ENCODE data around the gene OSTC.
"Not testable (repeated sequence)": the region's sequence is repeated elsewhere in the genome, so short reads cannot be mapped to it uniquely, and the experiment has no call there.

The OSTC gene

DNA sequence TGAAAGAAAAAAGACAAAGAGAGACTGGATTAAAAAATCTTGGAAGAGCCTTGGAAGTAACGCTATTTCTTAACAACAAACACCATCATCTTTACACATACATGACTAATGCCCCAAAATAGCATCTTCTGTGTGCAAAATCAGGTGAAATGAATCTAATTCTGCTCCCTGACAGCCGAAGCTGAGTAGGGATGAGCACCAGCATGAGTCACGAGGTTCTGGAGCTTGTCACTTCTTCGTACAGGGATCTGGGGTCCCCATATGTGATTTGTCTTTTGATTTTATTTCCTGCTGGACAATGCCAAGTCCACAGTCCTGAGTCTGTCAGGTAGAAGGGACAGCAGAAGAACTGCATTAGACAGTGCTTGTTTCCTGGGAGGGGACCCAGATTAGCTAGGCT is 55.9 kb downstream of the OSTC start:
- TF ChIP-seq, protein P1, sequence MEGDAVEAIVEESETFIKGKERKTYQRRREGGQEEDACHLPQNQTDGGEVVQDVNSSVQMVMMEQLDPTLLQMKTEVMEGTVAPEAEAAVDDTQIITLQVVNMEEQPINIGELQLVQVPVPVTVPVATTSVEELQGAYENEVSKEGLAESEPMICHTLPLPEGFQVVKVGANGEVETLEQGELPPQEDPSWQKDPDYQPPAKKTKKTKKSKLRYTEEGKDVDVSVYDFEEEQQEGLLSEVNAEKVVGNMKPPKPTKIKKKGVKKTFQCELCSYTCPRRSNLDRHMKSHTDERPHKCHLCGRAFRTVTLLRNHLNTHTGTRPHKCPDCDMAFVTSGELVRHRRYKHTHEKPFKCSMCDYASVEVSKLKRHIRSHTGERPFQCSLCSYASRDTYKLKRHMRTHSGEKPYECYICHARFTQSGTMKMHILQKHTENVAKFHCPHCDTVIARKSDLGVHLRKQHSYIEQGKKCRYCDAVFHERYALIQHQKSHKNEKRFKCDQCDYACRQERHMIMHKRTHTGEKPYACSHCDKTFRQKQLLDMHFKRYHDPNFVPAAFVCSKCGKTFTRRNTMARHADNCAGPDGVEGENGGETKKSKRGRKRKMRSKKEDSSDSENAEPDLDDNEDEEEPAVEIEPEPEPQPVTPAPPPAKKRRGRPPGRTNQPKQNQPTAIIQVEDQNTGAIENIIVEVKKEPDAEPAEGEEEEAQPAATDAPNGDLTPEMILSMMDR (conservative IDR thresholded peaks at IDR 0.05; ENCODE audit: control insufficient read depth, insufficient read depth, low read depth, low read length): no peak
- H3K4me3 ChIP-seq (ENCODE audit: control insufficient read depth, low read depth, low read length): no peak overlapping the region
- DNase-seq (ENCODE audit: low read depth): no peak

DNA sequence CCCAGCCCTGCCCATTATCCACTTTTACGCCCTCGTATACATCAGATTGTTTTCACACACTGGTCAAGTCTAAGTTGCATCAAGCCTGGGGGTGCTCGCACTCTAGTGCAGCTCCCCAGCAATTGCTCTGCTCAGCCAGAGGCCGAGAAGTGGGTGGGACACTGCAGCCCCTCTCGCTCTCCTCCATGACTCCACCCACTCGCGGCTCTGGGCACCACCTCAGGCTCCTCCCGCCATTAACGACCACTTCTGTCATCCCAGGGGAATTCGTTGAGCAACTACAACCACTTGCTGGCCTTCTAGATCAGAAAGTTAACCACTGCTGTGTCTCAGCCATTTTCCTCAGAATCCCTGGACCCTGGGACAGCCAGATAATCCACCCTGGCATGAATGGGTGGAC is 58.8 kb downstream of the OSTC start:
- TF ChIP-seq, protein P1 (conservative IDR thresholded peaks at IDR 0.05; ENCODE audit: control insufficient read depth, insufficient read depth, low read depth, low read length): no peak
- no peak overlapping the region for H3K4me3 ChIP-seq (ENCODE audit: control insufficient read depth, low read depth, low read length)
- DNase-seq (ENCODE audit: low read depth): no peak

DNA sequence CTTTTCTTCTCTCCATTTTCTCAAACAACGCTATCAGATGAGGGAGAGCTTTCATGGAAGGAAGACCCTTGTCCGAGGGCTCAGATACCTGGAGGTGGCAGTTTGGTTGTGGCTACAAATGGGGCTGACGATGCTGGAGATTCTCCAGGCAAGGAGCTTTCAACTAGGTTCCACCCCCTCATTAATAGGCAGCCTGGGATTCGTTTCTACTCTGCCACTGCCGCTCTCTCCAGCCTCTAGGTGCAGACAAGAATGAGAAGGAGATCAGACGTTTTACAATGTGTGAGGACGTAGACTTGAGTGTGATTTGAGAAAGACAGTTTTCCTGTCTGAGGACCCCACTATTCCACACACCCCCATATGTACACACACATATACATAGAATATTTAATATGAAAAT is 59.3 kb downstream of the OSTC start:
- TF ChIP-seq, protein P1 (conservative IDR thresholded peaks at IDR 0.05; ENCODE audit: control insufficient read depth, insufficient read depth, low read depth, low read length): no peak
- no peak overlapping the region for H3K4me3 ChIP-seq (ENCODE audit: control insufficient read depth, low read depth, low read length)
- no peak for DNase-seq (ENCODE audit: low read depth)

DNA sequence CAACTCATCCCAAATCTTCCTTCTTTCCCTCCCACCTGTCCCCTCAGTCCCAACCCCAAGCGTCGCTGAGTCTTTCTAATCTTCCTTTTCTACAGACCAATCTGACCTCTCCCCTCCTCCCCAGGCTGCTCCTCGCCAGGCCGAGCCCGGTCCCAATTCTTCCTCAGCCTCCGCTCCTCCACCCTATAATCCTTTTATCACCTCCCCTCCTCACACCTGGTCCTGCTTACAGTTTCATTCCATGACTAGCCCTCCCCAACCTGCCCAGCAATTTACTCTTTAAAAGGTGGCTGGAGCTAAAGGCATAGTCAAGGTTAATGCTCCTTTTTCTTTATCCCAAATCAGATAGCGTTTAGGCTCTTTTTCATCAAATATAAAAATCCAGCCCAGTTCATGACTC is 60.2 kb downstream of the OSTC start:
- H3K4me3 ChIP-seq (ENCODE audit: control insufficient read depth, low read depth, low read length); DNase-seq (ENCODE audit: low read depth): not testable (repeated sequence)

DNA sequence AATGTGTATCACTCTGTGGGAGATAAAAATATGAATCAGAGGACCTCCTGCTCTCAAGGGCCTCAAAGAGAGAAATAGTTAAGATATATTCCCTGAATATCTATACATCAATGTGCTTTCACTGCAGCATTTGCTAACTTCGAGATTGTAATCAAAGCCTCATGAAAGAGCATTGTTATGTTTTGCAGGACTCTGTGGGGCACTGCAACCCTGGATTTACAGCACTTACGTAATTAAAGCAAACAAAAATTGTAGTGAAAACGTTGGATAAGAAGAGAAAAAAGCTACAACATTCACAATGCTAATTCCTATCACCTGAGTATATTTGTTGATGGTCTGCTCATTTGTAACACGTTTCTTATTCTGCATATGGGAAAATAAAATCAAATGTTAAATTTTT is 64.5 kb downstream of the OSTC start:
- TF ChIP-seq, protein P1 (conservative IDR thresholded peaks at IDR 0.05; ENCODE audit: control insufficient read depth, insufficient read depth, low read depth, low read length): no peak
- no peak for DNase-seq (ENCODE audit: low read depth)
- no peak overlapping the region for H3K4me3 ChIP-seq (ENCODE audit: control insufficient read depth, low read depth, low read length)

DNA sequence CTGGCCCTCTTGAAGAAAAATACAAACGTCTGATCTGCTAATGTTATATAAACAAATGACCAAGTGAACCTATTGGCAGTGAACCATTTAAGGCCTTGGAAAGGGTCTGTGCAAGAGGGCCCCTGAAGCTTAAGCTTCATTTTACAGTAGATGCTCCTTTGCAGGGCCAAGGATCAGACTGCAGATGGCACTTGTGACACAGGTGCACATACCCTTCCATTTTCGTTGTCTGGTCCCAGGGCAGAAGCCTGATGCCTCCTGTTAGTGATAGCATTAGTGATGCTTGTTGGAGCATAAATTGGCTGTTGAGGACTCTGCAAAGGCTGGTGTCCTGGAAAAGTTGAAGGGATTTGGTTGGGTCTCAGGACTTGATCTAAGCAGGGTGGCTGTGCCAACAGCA is 65.9 kb downstream of the OSTC start:
- no peak for DNase-seq (ENCODE audit: low read depth)
- TF ChIP-seq, protein P1 (conservative IDR thresholded peaks at IDR 0.05; ENCODE audit: control insufficient read depth, insufficient read depth, low read depth, low read length): no peak
- H3K4me3 ChIP-seq (ENCODE audit: control insufficient read depth, low read depth, low read length): no peak overlapping the region

DNA sequence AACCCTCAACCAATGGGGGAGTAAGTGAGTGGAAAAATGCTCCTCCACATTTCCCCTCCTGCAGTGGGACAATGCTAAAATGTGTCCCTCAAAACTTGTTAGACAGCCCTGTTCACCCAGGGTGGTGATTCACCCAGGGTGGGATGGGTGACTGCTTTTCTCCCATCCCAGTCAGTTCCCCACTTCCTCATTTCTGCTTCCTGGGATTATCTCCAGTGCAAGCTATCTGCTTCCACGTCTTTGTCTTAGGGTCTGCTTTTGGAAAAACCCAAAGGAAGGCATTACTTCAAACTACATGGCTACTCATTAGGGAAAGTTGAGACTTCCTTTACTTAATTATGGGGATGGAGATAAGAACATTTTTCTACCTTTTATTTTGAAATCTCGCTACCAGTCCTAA is 67.0 kb downstream of the OSTC start:
- TF ChIP-seq, protein P1 (conservative IDR thresholded peaks at IDR 0.05; ENCODE audit: control insufficient read depth, insufficient read depth, low read depth, low read length): no peak
- no peak for DNase-seq (ENCODE audit: low read depth)

More for the DNA sequence above, 67.0 kb downstream of the OSTC start:
- H3K4me3 ChIP-seq (ENCODE audit: control insufficient read depth, low read depth, low read length): no peak overlapping the region

Data from fibroblast of mammary gland (primary cell).